SJSA1 (cell line): ENCODE data around the gene SMAD4. TPM values are rescaled to one million over a fixed set of nuclear protein-coding genes. Genes with fewer than 3 reads are reported as not detected.
A peak's percentile ranks its signal among the peaks of the same experiment; 100 is the strongest.

Source experiments
- DNase-seq, 2 experiments: peaks; one replicate each; pipeline ENCODE4 v3.0.0-alpha.2; 2015 to 2020; ENCODE audit warnings: low spot score in 2 of 2, low read depth in 1 of 2
- H3K27ac ChIP-seq: fragments of 250-450 bp; sonication (Bioruptor Pico); 2 replicates; pipeline ENCODE4 v1.5.1; 2020; ENCODE audit warnings: mild to moderate bottlenecking, moderate library complexity
- H3K27me3 ChIP-seq: fragments of 250-450 bp; sonication (Bioruptor Pico); replicated peaks from 2 replicates; pipeline ENCODE4 v1.5.1; 2020; ENCODE audit warnings: mild to moderate bottlenecking, moderate library complexity
- H3K36me3 ChIP-seq: fragments of 250-450 bp; sonication (Bioruptor Pico); 2 replicates; pipeline ENCODE4 v1.5.1; 2020; ENCODE audit warnings: mild to moderate bottlenecking
- H3K4me1 ChIP-seq: fragments of 250-450 bp; sonication (Bioruptor Pico); replicated peaks from 2 replicates; pipeline ENCODE4 v1.6.1; 2021; ENCODE audit warnings: mild to moderate bottlenecking
- H3K4me3 ChIP-seq: fragments of 250-450 bp; sonication (Bioruptor Pico); 2 replicates; pipeline ENCODE4 v1.5.1; 2020; ENCODE audit warnings: mild to moderate bottlenecking
- H3K9me3 ChIP-seq: fragments of 250-450 bp; sonication (Bioruptor Pico); replicated peaks from 2 replicates; pipeline ENCODE4 v1.5.1; 2020; ENCODE audit warnings: mild to moderate bottlenecking
- total RNA-seq: library from RNA; depleted of rRNA; stranded (reverse); fragments of >200 nt; shearing (Covaris generic); gene quantifications from 2 replicates; pipeline ENCODE4 v1.2.3, GENCODE V29; 2014

The SMAD4 gene
- total RNA-seq, 1 experiment from 2014 or later = 121 TPM

DNA sequence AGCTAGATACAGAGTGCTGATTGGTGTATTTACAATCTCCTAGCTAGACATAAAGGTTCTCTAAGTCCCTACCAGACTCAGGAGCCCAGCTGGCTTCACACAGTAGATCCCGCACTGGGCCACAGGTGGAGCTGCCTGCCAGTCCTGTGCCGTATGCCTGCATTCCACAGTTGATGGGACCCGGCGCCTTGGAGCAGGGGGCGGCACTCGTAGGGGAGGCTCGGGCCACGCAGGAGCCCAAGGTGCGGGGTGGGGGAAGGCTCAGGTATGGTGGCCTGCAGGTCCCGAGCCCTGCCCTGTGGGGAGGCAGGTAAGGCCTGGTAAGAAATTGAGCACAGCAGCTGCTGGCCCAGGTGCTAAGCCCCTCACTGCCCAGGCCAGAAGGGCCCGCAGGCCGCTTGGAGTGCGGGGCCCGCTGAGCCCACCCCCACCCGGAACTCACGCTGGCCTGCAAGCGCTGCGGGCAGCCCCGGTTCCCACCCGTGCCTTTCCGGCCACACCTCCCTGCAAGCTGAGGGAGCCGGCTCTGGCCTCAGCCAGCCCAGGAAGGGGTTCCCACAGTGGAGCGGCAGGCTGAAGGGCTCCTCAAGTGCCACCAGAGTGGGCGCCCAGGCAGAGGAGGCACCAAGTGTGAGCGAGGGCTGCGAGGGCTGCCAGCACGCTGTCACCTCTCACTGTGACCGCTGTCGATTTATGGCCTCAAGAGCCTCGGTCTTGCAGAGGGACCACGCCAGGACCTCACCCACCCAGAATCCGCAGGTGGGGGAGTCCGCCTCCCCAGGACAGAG lies 91.0 kb downstream of the SMAD4 start:
- H3K9me3 ChIP-seq = no peaks in the 10 kb centered on the region; the same call in 1 of the 2 replicates
- H3K36me3 ChIP-seq = no peaks in the 10 kb centered on the region
- no peak overlapping the region for H3K27ac ChIP-seq
- peak in 1 of 2 experiments; percentile 41 for DNase-seq
- H3K27me3 ChIP-seq = no peaks in the 10 kb centered on the region
- no peak overlapping the region for H3K4me3 ChIP-seq
- H3K4me1 ChIP-seq = no peaks in the 10 kb centered on the region

DNA sequence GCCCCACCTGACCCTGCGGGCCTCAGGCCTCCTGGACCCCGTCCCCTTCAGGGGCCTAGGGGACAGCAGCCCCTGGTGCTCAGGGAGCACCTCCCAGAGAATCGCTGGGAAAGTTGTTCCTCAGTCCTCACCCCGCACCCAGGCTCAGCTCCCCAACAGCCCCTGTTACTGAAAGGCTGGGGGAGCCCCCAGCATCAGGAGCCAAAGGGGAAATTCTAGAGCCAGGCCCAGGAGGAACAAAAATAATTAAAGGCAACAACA lies 91.5 kb downstream of the SMAD4 start:
- no peaks in the 10 kb centered on the region for H3K27me3 ChIP-seq
- H3K4me3 ChIP-seq = no peak overlapping the region
- no peak for DNase-seq
- no peak overlapping the region for H3K27ac ChIP-seq
- H3K4me1 ChIP-seq = no peaks in the 10 kb centered on the region
- H3K36me3 ChIP-seq = no peaks in the 10 kb centered on the region
- no peaks in the 10 kb centered on the region; the same call in 1 of the 2 replicates for H3K9me3 ChIP-seq

- DNase-seq = peak in 1 of 2 experiments; percentile 36
- no peak overlapping the region for H3K27ac ChIP-seq
- no peaks in the 10 kb centered on the region for H3K36me3 ChIP-seq
- H3K4me3 ChIP-seq = no peak overlapping the region
- no peaks in the 10 kb centered on the region for H3K4me1 ChIP-seq
- no peaks in the 10 kb centered on the region; the same call in 1 of the 2 replicates for H3K9me3 ChIP-seq
- no peaks in the 10 kb centered on the region for H3K27me3 ChIP-seq
These were observed 92.4 kb downstream of the SMAD4 start for GRCh38 chr18:51122266-51123045.

- no peak overlapping the region for H3K4me3 ChIP-seq
- no peaks in the 10 kb centered on the region for H3K27me3 ChIP-seq
- no peaks in the 10 kb centered on the region for H3K36me3 ChIP-seq
These were observed 93.0 kb downstream of the SMAD4 start for GRCh38 chr18:51123046-51123395.

DNA sequence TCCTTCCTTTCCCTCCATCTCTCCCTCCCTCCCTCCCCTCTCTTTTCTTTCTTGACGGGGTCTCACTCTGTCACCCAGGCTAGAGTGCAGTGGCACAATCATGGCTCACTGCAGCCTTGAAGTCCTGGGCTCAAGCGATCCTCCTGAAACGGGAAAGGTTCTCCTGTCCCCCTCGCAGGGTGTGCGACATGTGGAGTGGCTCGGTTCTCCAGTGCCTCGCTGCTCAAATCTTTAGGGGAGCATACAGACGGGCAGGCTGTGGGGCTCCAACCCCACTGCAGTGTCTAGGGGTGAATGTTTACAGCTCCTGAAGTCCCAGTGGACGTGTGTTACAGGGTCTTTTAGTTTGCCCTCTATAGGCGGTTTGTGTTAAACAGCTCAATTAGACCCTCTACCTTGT lies 93.5 kb downstream of the SMAD4 start:
- peak in 1 of 2 experiments; percentile 21 for DNase-seq
- no peaks in the 10 kb centered on the region for H3K27me3 ChIP-seq
- H3K27ac ChIP-seq = no peak overlapping the region
- no peak overlapping the region for H3K4me3 ChIP-seq
- no peaks in the 10 kb centered on the region for H3K4me1 ChIP-seq
- H3K36me3 ChIP-seq = no peaks in the 10 kb centered on the region
- no peaks in the 10 kb centered on the region; the same call in 1 of the 2 replicates for H3K9me3 ChIP-seq

More at GRCh38 chr18:51123046-51123395, 93.0 kb downstream of the SMAD4 start:
- peak in 1 of 2 experiments; percentile 36 for DNase-seq
- H3K27ac ChIP-seq = no peak overlapping the region
- no peaks in the 10 kb centered on the region for H3K4me1 ChIP-seq
- H3K9me3 ChIP-seq = no peaks in the 10 kb centered on the region; the same call in 1 of the 2 replicates

- no peaks in the 10 kb centered on the region for H3K36me3 ChIP-seq
- H3K4me3 ChIP-seq = no peak overlapping the region
- no peaks in the 10 kb centered on the region; the same call in 1 of the 2 replicates for H3K9me3 ChIP-seq
- no peak overlapping the region for H3K27ac ChIP-seq
- DNase-seq = peak in 1 of 2 experiments; percentile 17
- H3K27me3 ChIP-seq = no peaks in the 10 kb centered on the region
- H3K4me1 ChIP-seq = no peaks in the 10 kb centered on the region
These were observed 94.0 kb downstream of the SMAD4 start for GRCh38 chr18:51123936-51124486.

GRCh38 chr18:51125976-51126375 lies 96.0 kb downstream of the SMAD4 start:
- Histone ChIP-seq H3K4me3 (no peak overlapping the region), H3K27me3 (no peaks in the 10 kb centered on the region), H3K9me3 (no peaks in the 10 kb centered on the region; the same call in 1 of the 2 replicates), H3K4me1 (no peaks in the 10 kb centered on the region), H3K27ac (no peak overlapping the region), H3K36me3 (no peaks in the 10 kb centered on the region)
- peak in 1 of 2 experiments; percentile 16 for DNase-seq

- no peak overlapping the region for H3K27ac ChIP-seq
- no peak overlapping the region for H3K4me3 ChIP-seq
- H3K4me1 ChIP-seq = no peaks in the 10 kb centered on the region
- H3K36me3 ChIP-seq = no peaks in the 10 kb centered on the region
- no peaks in the 10 kb centered on the region; the same call in 1 of the 2 replicates for H3K9me3 ChIP-seq
- DNase-seq = no peak
- H3K27me3 ChIP-seq = no peaks in the 10 kb centered on the region
These were observed 97.7 kb downstream of the SMAD4 start for GRCh38 chr18:51127664-51128063.

- H3K4me1 ChIP-seq = no peaks in the 10 kb centered on the region
- H3K27me3 ChIP-seq = no peaks in the 10 kb centered on the region
- H3K27ac ChIP-seq = no peak overlapping the region
- H3K9me3 ChIP-seq = no peaks in the 10 kb centered on the region; the same call in 1 of the 2 replicates
- no peak overlapping the region for H3K4me3 ChIP-seq
- peak in 1 of 2 experiments; percentile 1 for DNase-seq
- no peaks in the 10 kb centered on the region for H3K36me3 ChIP-seq
These were observed 98.5 kb downstream of the SMAD4 start for GRCh38 chr18:51128533-51128932.

GRCh38 chr18:51132256-51132935 lies 102.4 kb downstream of the SMAD4 start:
- H3K36me3 ChIP-seq = no peaks in the 10 kb centered on the region
- no peak overlapping the region for H3K27ac ChIP-seq
- DNase-seq = peak in 1 of 2 experiments; percentile 26
- no peak overlapping the region for H3K4me3 ChIP-seq
- H3K27me3 ChIP-seq = no peaks in the 10 kb centered on the region
- H3K4me1 ChIP-seq = no peaks in the 10 kb centered on the region
- H3K9me3 ChIP-seq = no peaks in the 10 kb centered on the region

- Histone ChIP-seq H3K27me3 (no peaks in the 10 kb centered on the region), H3K36me3 (no peaks in the 10 kb centered on the region), H3K9me3 (no peaks in the 10 kb centered on the region)
These were observed 103.7 kb downstream of the SMAD4 start for GRCh38 chr18:51133580-51134160.

More at GRCh38 chr18:51133580-51134160, 103.7 kb downstream of the SMAD4 start:
- Histone ChIP-seq H3K4me1 (no peaks in the 10 kb centered on the region), H3K27ac (no peak overlapping the region), H3K4me3 (no peak overlapping the region)
- DNase-seq = no peak
